ENCODE results near the gene TBC1D14.
A peak's percentile ranks its signal among the peaks of the same experiment; 100 is the strongest.

The TBC1D14 gene

DNA sequence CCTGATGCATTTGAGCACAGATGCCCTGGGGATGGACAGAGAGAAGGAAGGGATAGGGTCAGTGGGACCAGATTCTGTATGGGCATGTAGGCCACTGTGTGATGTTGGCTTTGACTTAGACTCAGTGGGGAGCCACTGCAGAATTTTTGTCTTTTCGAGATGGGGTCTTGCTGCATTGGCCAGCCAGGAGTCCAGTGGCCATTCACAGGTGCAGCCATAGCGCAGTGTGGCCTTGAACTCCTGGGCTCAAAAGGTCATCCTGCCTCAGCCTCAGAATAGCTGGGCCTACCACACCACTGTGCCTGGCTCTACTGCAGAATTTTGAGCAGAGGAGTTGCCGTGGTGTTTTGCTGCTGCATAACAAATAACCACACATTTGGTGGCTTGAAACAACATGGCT lies 22.8 kb downstream of the TBC1D14 start:
- DNase-seq: no peak

DNA sequence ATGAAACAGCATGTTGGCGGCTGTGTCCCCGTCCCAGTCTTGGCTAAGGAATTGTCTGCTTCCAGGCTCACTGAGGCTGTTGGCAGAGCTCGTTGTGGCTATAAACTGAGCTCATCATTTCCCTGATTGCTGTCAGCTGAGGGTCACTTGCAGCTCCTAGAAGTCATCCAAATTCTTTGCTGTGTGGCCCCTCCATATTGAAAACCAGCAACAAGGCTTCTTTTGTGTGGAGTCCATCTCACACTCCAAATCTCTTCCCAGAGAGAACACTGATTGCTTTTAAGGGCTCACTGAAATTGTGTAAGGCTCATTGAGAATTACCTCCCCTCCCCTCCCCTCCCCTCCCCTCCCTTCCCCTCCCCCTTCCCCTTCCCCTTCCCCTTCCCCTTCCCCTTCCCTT lies 23.3 kb downstream of the TBC1D14 start:
- DNase-seq: no peak

DNA sequence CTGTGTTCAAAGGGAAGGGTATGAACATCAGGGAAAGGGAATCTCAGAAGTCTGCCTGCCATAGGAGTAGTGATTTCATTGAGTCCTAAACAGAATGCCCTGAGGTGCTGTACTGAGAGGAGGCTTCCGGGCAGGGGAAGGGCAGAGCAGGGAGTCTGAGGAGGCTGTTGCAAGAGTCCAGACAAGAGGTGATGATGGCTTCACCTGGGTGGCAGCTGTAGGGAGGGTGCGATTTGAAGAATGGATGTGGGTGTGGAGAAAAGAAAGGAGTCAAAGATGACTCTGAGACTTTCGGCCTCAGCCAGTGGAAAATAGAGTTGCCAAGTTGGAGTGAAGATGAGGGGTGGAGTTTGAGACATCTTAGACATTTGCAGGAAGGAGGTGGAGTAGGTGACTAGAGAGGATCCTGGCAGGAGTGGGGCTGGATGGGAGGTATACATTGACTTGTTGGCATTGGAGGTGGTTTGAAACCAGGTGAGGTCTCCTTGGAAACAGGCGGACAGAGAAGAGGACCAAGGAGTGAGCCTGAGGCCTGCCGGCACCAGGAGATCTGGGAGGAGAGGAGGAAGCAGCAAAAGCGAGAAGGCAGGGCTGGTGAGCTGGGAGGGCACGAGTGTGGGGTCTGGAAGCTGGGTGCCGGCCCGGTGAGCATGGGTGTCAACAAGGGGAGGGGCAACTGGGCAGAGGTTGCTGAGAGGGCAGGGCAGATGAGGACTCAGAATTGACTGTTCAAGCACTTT lies 24.2 kb downstream of the TBC1D14 start:
- no peak for DNase-seq

DNA sequence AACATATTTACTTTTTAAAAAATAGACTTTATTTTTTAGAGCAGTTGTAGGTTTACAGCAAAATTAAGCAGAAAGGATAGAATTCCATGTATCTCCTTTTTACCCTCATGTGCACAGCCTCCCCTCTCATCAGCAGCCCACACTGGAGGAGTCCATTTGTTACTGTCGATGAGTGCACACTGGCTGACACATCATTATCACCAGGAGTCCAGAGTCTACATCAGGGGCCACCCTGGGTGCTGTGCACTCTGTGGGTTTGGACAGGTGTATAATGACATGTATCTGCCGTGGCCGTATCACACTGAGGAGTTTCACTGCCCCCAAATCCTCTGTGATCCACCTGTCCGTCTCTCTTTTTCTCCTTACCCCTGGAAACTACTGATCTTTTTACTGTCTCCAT lies 26.3 kb downstream of the TBC1D14 start:
- DNase-seq: no peak

DNA sequence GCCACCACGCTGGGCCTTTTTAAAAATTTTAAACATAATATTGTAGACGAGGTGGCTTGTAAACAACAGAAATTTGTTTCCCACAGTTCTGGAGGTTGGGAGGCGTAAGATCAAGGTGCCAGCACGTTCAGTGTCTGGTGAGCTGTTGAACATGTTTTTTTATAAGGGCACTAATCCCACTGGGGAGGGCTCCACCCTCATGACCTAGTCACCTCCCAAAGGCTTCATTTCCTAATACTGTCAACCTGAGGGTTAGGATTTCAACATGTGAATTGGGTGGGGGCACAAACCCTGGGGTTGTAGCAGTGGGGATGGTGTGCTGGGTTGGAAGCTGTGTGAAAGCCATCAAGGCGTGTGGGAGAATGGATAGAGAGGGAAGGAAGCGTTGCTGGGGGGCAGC lies 27.6 kb downstream of the TBC1D14 start:
- no peak for DNase-seq

GRCh38 chr4:6937754-6938153 lies 28.1 kb downstream of the TBC1D14 start:
- DNase-seq: no peak

GRCh38 chr4:6938237-6938636 lies 28.6 kb downstream of the TBC1D14 start:
- DNase-seq: no peak

- DNase-seq: no peak
These were observed 29.1 kb downstream of the TBC1D14 start for GRCh38 chr4:6938647-6939271.

GRCh38 chr4:6939761-6940743 lies 30.4 kb downstream of the TBC1D14 start:
- DNase-seq: no peak

- DNase-seq: no peak
These were observed 31.1 kb downstream of the TBC1D14 start for GRCh38 chr4:6940744-6941137.

- DNase-seq: no peak
These were observed 32.2 kb downstream of the TBC1D14 start for GRCh38 chr4:6941796-6942195.

DNA sequence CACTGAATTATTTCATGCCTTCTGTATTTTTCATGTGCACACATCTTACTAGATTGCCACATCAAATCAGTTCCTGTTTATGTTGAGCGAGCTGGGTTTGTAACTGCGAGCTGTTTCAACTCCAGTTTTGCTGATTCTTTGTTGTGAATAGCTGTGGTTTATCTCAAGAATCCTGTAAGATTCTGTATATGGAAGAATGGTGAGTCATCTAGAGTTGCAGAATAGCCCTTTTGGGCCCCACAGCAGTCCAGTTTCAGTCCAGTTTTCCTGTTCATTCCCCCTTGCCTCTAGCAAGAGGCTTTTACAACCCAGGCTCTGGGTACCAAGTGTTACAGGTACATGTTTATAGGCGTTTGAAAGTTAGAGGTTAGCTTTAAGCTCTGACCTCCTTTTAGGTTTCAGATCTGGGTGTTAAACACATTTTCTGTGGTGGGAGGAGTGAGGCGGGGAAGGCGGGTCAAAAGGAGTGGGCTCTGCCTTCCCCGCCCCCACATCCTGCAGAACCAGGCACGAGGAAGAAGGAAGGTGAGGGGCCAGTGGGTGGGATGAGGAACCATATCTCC lies 32.7 kb downstream of the TBC1D14 start:
- peak in 5 of 6 experiments; percentile 22 to 82 (median 64) for DNase-seq

GRCh38 chr4:6943012-6943884 lies 33.6 kb downstream of the TBC1D14 start:
- DNase-seq: peak in 1 of 6 experiments; percentile 4

GRCh38 chr4:6943885-6944225 lies 34.2 kb downstream of the TBC1D14 start:
- DNase-seq: no peak

- no peak for DNase-seq
These were observed 34.9 kb downstream of the TBC1D14 start for GRCh38 chr4:6944301-6945051.

GRCh38 chr4:6945052-6945409 lies 35.4 kb downstream of the TBC1D14 start:
- no peak for DNase-seq

- no peak for DNase-seq
These were observed 36.9 kb downstream of the TBC1D14 start for GRCh38 chr4:6946497-6946896.

- no peak for DNase-seq
These were observed 38.5 kb downstream of the TBC1D14 start for GRCh38 chr4:6948134-6948460.

- no peak for DNase-seq
These were observed 42.3 kb downstream of the TBC1D14 start for GRCh38 chr4:6951880-6952381.

GRCh38 chr4:6953751-6954380 lies 44.2 kb downstream of the TBC1D14 start:
- DNase-seq: no peak

Data from stimulated activated naive CD4-positive, alpha-beta T cell (primary cell).